SK-N-SH (cell line): Measurements from ENCODE around the gene MAPK13. TPM values are rescaled to one million over a fixed set of nuclear protein-coding genes. Genes with fewer than 3 reads are reported as not detected.

Source experiments
- CTCF ChIA-PET: fragments of 300-600, 350-600 bp; formaldehyde crosslinking; extraction: SDS; loops from one replicate; lab custom pipeline; 2021; lab: Yijun Ruan, JAX
- POLR2A ChIA-PET: fragments of 350-600 bp; sonication (Branson Sonifier 250); formaldehyde crosslinking; extraction: SDS; loops from one replicate; lab custom pipeline; 2020; ENCODE audit warnings: antibody characterized with exemption, inconsistent platforms; lab: Yijun Ruan, JAX
- DNase-seq: peaks from one replicate; pipeline ENCODE4 v3.0.0; 2012
- H2AFZ ChIP-seq: fragments of 200-600 bp; sonication (generic); 2 replicates; pipeline ENCODE4 v1.8.1; 2016; ENCODE audit warnings: antibody characterized with exemption, mild to moderate bottlenecking, low read depth
- H3F3A ChIP-seq: fragments of 200-600 bp; sonication (generic); replicated peaks from 2 replicates; pipeline ENCODE3; 2016; ENCODE audit warnings: antibody characterized with exemption, mild to moderate bottlenecking; ENCODE audit not compliant: insufficient read depth
- H3K27ac ChIP-seq, 2 experiments: fragments of 200-500 bp in 1 of 2; fragments of 200-600 bp in 1 of 2; sonication (Bioruptor generic) in 1 of 2; sonication (generic), shearing (Covaris generic) in 1 of 2; 2 replicates each; pipeline versions ENCODE4 v1.5.1 to v1.6.1; 2014 to 2016; ENCODE audit warnings: low read depth in 2 of 2, inconsistent platforms in 1 of 2, low read length in 1 of 2, mild to moderate bottlenecking in 1 of 2, mixed read lengths in 1 of 2
- H3K27me3 ChIP-seq: fragments of 200-600 bp; sonication (generic), shearing (Covaris generic); 2 replicates; pipeline ENCODE4 v1.6.1; 2016; ENCODE audit warnings: mixed run types; ENCODE audit not compliant: insufficient read depth
- H3K36me3 ChIP-seq, 2 experiments: fragments of 200-500 bp in 1 of 2; fragments of 200-600 bp in 1 of 2; sonication (Bioruptor generic) in 1 of 2; sonication (generic) in 1 of 2; replicated peaks in 1 of 2; 2 replicates each; pipeline versions ENCODE3 to v1.5.1; 2014 to 2016; ENCODE audit warnings: low read length in 1 of 2, mild to moderate bottlenecking in 1 of 2; ENCODE audit not compliant: insufficient read depth in 2 of 2, control insufficient read depth in 1 of 2
- H3K4me1 ChIP-seq, 2 experiments: fragments of 200-500 bp in 1 of 2; fragments of 200-600 bp in 1 of 2; sonication (Bioruptor generic) in 1 of 2; sonication (generic), shearing (Covaris generic) in 1 of 2; 2 replicates each; pipeline versions ENCODE4 v1.5.1 to v1.6.1; 2014 to 2016; ENCODE audit warnings: low read depth in 1 of 2, low read length in 1 of 2, mixed run types in 1 of 2; ENCODE audit not compliant: insufficient read depth in 2 of 2, control insufficient read depth in 1 of 2
- H3K4me2 ChIP-seq: fragments of 200-600 bp; sonication (generic), shearing (Covaris generic); 2 replicates; pipeline ENCODE4 v1.6.1; 2017; ENCODE audit warnings: mixed run types
- H3K4me3 ChIP-seq, 2 experiments: fragments of 200-500 bp in 1 of 2; fragments of 200-600 bp in 1 of 2; sonication (Bioruptor generic) in 1 of 2; sonication (generic), shearing (Covaris generic) in 1 of 2; 2 replicates each; pipeline versions ENCODE4 v1.5.1 to v1.8.1; 2014 to 2016; ENCODE audit warnings: low read depth in 2 of 2, inconsistent platforms in 1 of 2, low read length in 1 of 2, mild to moderate bottlenecking in 1 of 2, mixed read lengths in 1 of 2, moderate library complexity in 1 of 2
- H3K79me2 ChIP-seq: fragments of 200-600 bp; sonication (generic); 2 replicates; pipeline ENCODE4 v1.8.1; 2017; ENCODE audit warnings: mild to moderate bottlenecking; ENCODE audit not compliant: insufficient read depth
- H3K9ac ChIP-seq: fragments of 200-600 bp; sonication (generic); 2 replicates; pipeline ENCODE4 v1.6.1; 2017; ENCODE audit warnings: mixed run types
- H3K9me2 ChIP-seq: fragments of 200-600 bp; sonication (generic); 2 replicates; pipeline ENCODE4 v1.6.1; 2017; ENCODE audit warnings: mixed run types
- H3K9me3 ChIP-seq: fragments of 200-600 bp; sonication (generic); 2 replicates; pipeline ENCODE4 v1.6.1; 2017; ENCODE audit warnings: mixed run types, mild to moderate bottlenecking, moderate library complexity
- H4K20me1 ChIP-seq: fragments of 200-600 bp; sonication (generic); 2 replicates; pipeline ENCODE4 v1.6.1; 2017; ENCODE audit warnings: mild to moderate bottlenecking, mixed run types; ENCODE audit not compliant: insufficient read depth
- GATA2 ChIP-seq: sonication (generic); formaldehyde crosslinking; IDR thresholded peaks from 2 replicates; pipeline ENCODE4 v1.5.0; 2020; ENCODE audit warnings: mild to moderate bottlenecking, missing genetic modification reagents
- NRF1 ChIP-seq: IDR thresholded peaks from 2 replicates; pipeline ENCODE4 v1.6.1; 2012; ENCODE audit warnings: low read depth, mild to moderate bottlenecking, low read length
- RCOR1 ChIP-seq: fragments of 150-350 bp; IDR thresholded peaks from 2 replicates; pipeline ENCODE4 v1.6.1; 2017; ENCODE audit warnings: antibody characterized with exemption, low read length
- TAF1 ChIP-seq: IDR thresholded peaks from 2 replicates; pipeline ENCODE4 v1.6.1; 2012; ENCODE audit warnings: low read depth, mild to moderate bottlenecking, low read length, moderate library complexity, borderline replicate concordance
- WGBS: methylation state at CpG from one replicate; pipeline ENCODE4 v1.1.6; 2017; ENCODE audit warnings: low lambda C conversion rate; 5-methylcytosine and 5-hydroxymethylcytosine counted together
- polyA plus RNA-seq, 3 experiments: library from polyadenylated mRNA; depleted of rRNA; stranded (reverse); fragments of >200 nt; gene quantifications; 2 replicates each; pipeline ENCODE4 v1.2.3, GENCODE V29; 2012
- TF ChIP-seq, protein P1 (sequence below): IDR thresholded peaks from 2 replicates; pipeline ENCODE4; 2012
- TF ChIP-seq, protein P2 (sequence below): IDR thresholded peaks from 2 replicates; pipeline ENCODE4 v1.4.0; 2012; ENCODE audit warnings: low read depth

The MAPK13 gene
- polyA plus RNA-seq, 1 of the 3 experiments (the other 2 are of a cell fraction) = 2.3 TPM

DNA sequence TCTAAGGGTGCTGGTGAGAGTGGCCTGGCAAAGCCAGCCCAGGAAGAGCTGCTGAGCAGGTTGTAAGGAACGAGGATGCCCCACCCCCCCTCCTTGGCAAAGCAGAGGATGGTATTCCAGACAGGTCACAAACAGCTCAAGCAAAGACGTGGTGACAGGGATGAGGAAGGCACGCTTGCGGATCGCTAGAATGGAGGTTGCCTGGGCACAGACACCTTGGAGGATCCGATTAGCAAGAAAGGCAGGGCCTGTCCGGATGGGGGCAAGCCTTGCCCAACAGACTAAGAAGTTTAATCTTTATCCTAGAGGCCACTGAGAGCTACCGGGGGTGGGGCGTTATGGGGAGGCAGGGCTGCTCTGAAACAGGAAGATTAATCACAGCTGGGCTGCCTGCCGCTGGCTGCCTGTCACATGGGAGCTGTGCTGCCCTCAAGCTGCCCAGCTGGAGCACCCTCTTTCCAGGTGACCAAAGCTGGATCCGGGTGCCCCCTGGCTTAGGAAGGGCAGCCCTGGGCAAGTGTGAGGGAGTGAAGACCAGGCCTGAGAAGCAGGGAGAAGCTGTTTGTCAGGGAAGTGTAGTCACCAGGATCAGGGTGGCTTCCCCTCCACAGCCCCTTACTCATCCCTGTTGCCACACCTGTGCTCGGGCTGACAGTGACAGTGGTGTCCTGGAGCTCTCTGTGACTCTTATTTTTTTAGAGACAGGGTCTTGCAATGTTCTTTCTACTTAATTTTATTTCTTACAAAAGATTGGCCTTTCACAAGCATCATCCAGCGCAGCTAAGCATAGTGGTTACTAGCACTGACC, 9.1 kb upstream of the MAPK13 start:
- H3K79me2 ChIP-seq = no peaks in the 10 kb centered on the region
- no peak for DNase-seq
- ChIA-PET POLR2A (interaction anchor here (0.6 to 1.2 kb wide), 2 partner anchors 10 to 14 kb away, joined by 3 to 4 read pairs; no protein-coding TSS in a partner anchor), CTCF (interaction anchor here (0.9 to 2.6 kb wide), 9 partner anchors 11 to 220 kb away, joined by 3 to 12 read pairs (median 7); partner anchors contain the start of gene MAPK14)
- H3K36me3 ChIP-seq = peaks cover 0 to 4% of the 10 kb centered on the region in 2 experiments
- H2AFZ ChIP-seq = no peak overlapping the region
- H3K9me2 ChIP-seq = no peaks in the 10 kb centered on the region
- H3K4me2 ChIP-seq = no peak overlapping the region
- H3K4me3 ChIP-seq = no peak overlapping the region
- peaks cover 0 to 21% of the 10 kb centered on the region in 2 experiments; a peak in 1 of 4 replicates for H3K4me1 ChIP-seq
- H3K27me3 ChIP-seq = no peaks in the 10 kb centered on the region
- TF ChIP-seq TAF1 = no peak
- TF ChIP-seq, protein P1, sequence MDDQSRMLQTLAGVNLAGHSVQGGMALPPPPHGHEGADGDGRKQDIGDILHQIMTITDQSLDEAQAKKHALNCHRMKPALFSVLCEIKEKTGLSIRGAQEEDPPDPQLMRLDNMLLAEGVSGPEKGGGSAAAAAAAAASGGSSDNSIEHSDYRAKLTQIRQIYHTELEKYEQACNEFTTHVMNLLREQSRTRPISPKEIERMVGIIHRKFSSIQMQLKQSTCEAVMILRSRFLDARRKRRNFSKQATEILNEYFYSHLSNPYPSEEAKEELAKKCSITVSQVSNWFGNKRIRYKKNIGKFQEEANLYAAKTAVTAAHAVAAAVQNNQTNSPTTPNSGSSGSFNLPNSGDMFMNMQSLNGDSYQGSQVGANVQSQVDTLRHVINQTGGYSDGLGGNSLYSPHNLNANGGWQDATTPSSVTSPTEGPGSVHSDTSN = peak; percentile 38; the same call in 1 of the 2 replicates
- 82% methylated on average over 8 of the region's 13 CpGs for WGBS
- no peak overlapping the region for H3K9ac ChIP-seq
- H4K20me1 ChIP-seq = no peaks in the 10 kb centered on the region
- no peak overlapping the region for H3K27ac ChIP-seq
- no peaks in the 10 kb centered on the region for H3K9me3 ChIP-seq
- peaks cover 8% of the 10 kb centered on the region for H3F3A ChIP-seq

DNA sequence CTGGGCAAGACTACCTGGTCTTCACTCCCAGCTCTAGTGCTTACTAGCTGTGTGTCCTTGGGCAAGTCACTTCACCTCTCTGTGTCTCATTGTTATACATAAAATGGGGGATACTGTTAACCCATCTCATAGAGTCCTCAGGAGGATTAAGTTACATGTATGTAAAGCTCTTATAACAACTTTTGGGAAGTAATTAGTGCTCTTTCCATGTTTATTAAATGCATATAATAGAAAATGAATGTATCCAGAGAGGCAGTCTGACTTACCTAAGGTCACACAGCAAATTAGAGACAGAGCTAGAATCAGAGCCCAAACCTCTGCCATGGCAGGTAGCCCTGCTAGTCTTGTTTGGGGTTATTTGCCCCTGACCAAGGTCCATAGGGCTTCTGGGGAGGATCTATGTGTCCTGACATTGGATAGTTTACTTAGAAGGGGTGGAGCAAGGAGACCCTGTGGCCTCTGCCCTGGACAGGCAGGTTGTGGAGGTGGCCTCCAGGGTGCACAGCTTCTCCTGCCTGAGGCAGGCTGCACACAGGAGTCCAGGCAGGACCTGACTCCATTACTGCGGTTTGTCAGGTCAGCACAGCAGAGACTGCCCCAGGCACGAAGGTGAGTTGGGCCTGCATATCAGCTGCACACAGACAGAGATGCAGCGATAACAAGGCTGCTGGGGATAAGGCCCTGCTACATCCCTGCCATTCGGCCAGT, 8.4 kb upstream of the MAPK13 start:
- Histone ChIP-seq H4K20me1 (no peaks in the 10 kb centered on the region), H3K4me2 (no peak overlapping the region), H3K4me1 (peaks cover 0 to 21% of the 10 kb centered on the region in 2 experiments; a peak in 1 of 4 replicates)
- no peak for TF ChIP-seq NRF1
- no peak for TF ChIP-seq RCOR1
- peak; percentile 66 for TF ChIP-seq GATA2 (CRISPR knock-in tag)
- TF ChIP-seq, protein P2, sequence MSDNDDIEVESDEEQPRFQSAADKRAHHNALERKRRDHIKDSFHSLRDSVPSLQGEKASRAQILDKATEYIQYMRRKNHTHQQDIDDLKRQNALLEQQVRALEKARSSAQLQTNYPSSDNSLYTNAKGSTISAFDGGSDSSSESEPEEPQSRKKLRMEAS = no peak
- TF ChIP-seq, all 33 proteins: peak for 1
- Histone ChIP-seq H3K9me2 (no peaks in the 10 kb centered on the region), H3F3A (peaks cover 4% of the 10 kb centered on the region), H3K27me3 (no peaks in the 10 kb centered on the region), H3K27ac (no peak overlapping the region; a peak in 1 of 4 replicates), H3K9me3 (no peaks in the 10 kb centered on the region), H2AFZ (no peak overlapping the region), H3K9ac (no peak overlapping the region), H3K36me3 (peaks cover 0 to 2% of the 10 kb centered on the region in 2 experiments), H3K4me3 (no peak overlapping the region), H3K79me2 (no peaks in the 10 kb centered on the region)
- POLR2A ChIA-PET = interaction anchor here (1.2 kb wide), 1 partner anchor 9 kb away, joined by 3 read pairs; no protein-coding TSS in a partner anchor
- CTCF ChIA-PET = interaction anchor here (0.9 to 3.3 kb wide), 10 partner anchors 10 to 219 kb away, joined by 3 to 17 read pairs (median 7); partner anchors contain the start of gene MAPK14
- 100% methylated on average over 2 of the region's 4 CpGs for WGBS
- DNase-seq = no peak
